Heart right ventricle (tissue), 16 donors: Measurements from ENCODE around the gene CCRL2. TPM values are rescaled to one million over a fixed set of nuclear protein-coding genes. Genes with fewer than 3 reads are reported as not detected.

ENCODE experiments used
- ATAC-seq, 8 donors: fragments of 200-7000 bp; cut with Tn5 transposase; one replicate each; pipeline ENCODE4 v1.9.1; 2020; ENCODE audit warnings: mild to moderate bottlenecking in 8 of 8, moderate library complexity in 8 of 8, moderate number of reproducible peaks in 1 of 8
- DNase-seq, 2 donors: peaks; one replicate each; pipeline ENCODE4 v3.0.0-alpha.2; 2020
- H3K27ac ChIP-seq, 10 donors: fragments of 200-600 bp; sonication (generic) in 2 of 10; one replicate each; pipeline versions ENCODE4 v1.5.0 to v1.8.0; 2020 to 2022; ENCODE audit warnings: mild to moderate bottlenecking in 3 of 10
- H3K27me3 ChIP-seq, 7 donors: fragments of 200-600 bp; one replicate each; pipeline ENCODE4 v1.8.0; 2021 to 2022; ENCODE audit warnings: mild to moderate bottlenecking in 2 of 7
- H3K36me3 ChIP-seq, 9 donors: fragments of 200-600 bp; sonication (generic) in 1 of 9; one replicate each; pipeline versions ENCODE4 v1.5.0 to v1.8.0; 2020 to 2022; ENCODE audit warnings: mild to moderate bottlenecking in 2 of 9
- H3K4me1 ChIP-seq, 9 donors: fragments of 200-600 bp; sonication (generic) in 1 of 9; one replicate each; pipeline versions ENCODE4 v1.5.0 to v1.8.0; 2020 to 2022; ENCODE audit warnings: mild to moderate bottlenecking in 4 of 9
- H3K4me3 ChIP-seq, 10 donors: fragments of 200-600 bp; sonication (generic) in 2 of 10; one replicate each; pipeline versions ENCODE4 v1.5.0 to v1.8.0; 2020 to 2022; ENCODE audit warnings: mild to moderate bottlenecking in 7 of 10, moderate library complexity in 2 of 10
- H3K9me3 ChIP-seq, 11 donors: fragments of 200-600 bp in 10 of 11; sonication (generic) in 2 of 11; one replicate each; pipeline versions ENCODE4 v1.5.0 to v1.8.0; 2013 to 2022; ENCODE audit warnings: mild to moderate bottlenecking in 2 of 11, control low read depth in 1 of 11, moderate library complexity in 1 of 11
- CTCF ChIP-seq, 9 donors: fragments of 200-600 bp; sonication (generic) in 2 of 9; IDR thresholded peaks; one replicate each; pipeline versions ENCODE4 v1.5.0 to v1.8.0; 2021 to 2022; ENCODE audit warnings: antibody characterized with exemption in 9 of 9, mild to moderate bottlenecking in 5 of 9, moderate library complexity in 1 of 9
- WGBS, 2 donors: extraction: QIAGEN DNeasy Blood & Tissue Kit; methylation state at CpG; one replicate each; pipeline ENCODE4 v1.1.7; 2013; ENCODE audit warnings: inconsistent platforms in 1 of 2; 5-methylcytosine and 5-hydroxymethylcytosine counted together
- intact Hi-C, 10 donors: fragments of 100-400 bp; cut with DNase I; formaldehyde crosslinking; loops; one replicate each; pipeline versions ENCODE4 v1.11.1 to v1.14.2; 2022
- polyA plus RNA-seq, 2 donors: library from polyadenylated mRNA; stranded (reverse); fragments of 200-250 nt; gene quantifications; one replicate each; pipeline ENCODE4 v1.2.3, GENCODE V29; 2013
- total RNA-seq, 10 donors: library from RNA; stranded (reverse); fragmentation: NEBNext Ultra II Directional in 3 of 10; extraction: Animal tissue kit (Norgen Biotek cat#: 25700) in 3 of 10; gene quantifications; one replicate each; pipeline versions ENCODE4 v1.2.1 to v1.2.4, GENCODE V29; 2021 to 2023
- donor health status: Arrhythmogenic right ventricular cardiomyopathy.
- donor health status: ischemic (EF 13 %, LVEDD 7.1; RV severe dilation, severe dysfunction).
- donor health status: healthy with polysubstance abuse.
- donor health status: DM: no; HTN: yes; CAD: no.
- donor health status: DM: no; HTN: no; CAD: no.
- donor health status: ischemic (EF 25% LVEDD 6.9; RV normal size, moderate dysfunction).
- donor health status: ischemic (EF 25% LVEDD 5.7; RV mildly dilated, moderate dysfunction).
- donor health status: healthy.
- donor health status: DM: yes; HTN: yes; CAD: no.
- donor health status: Ischemic cardiomyopathy.
- donor health status: ischemic (EF 35%, LVEDD 5.7; RV mildly dilated, moderate dysfunction).
- donor health status: nonischemic (EF 11% LVEDD 7.7; RV severe dilation, severe dysfunction).
- donor health status: DM: yes; HTN: yes; CAD: no.
- donor health status: PGD.
- donor health status: ischemic (EF 29% LVEDD 5.4; RV normal size, mild dysfunction).
- donor health status: nonischemic (EF 23%, LVEDD 6.1; RV moderate dilation, normal function).

Gene CCRL2
- total and polyA plus RNA-seq, 12 donors: 1.0 to 5.4 (median 1.7) TPM

- TF ChIP-seq CTCF (IDR thresholded peaks at IDR 0.05): no peak
- intact Hi-C loops: loop anchor here in 7 of 10 donors (5.0 to 10.0 kb wide), 6 partner anchors 97 to 440 kb away; no protein-coding TSS in a partner anchor
- 81 to 89% methylated on average over 3 of the region's 3 CpGs for WGBS, 2 donors
Observed at GRCh38 chr3:46374755-46375154, 32.3 kb upstream of the CCRL2 start.

GRCh38 chr3:46375218-46375617 is 31.8 kb upstream of the CCRL2 start:
- WGBS, 2 donors: 81 to 84% methylated on average over 2 of the region's 2 CpGs
- intact Hi-C loops: loop anchor here in 7 of 10 donors (5.0 to 10.0 kb wide), 5 partner anchors 160 to 440 kb away; no protein-coding TSS in a partner anchor

More at GRCh38 chr3:46374755-46375154, 32.3 kb upstream of the CCRL2 start:
- no peaks in the 10 kb centered on the region for H3K36me3 ChIP-seq
- H3K9me3 ChIP-seq: no peaks in the 10 kb centered on the region
- ATAC-seq (no peak), DNase-seq (no peak)
- peaks cover 0 to 26% (median 0%) of the 10 kb centered on the region in 7 donors for H3K27me3 ChIP-seq
- no peak overlapping the region for H3K4me3 ChIP-seq
- H3K4me1 ChIP-seq: peaks cover 0 to 29% (median 0%) of the 10 kb centered on the region in 9 donors
- H3K27ac ChIP-seq: no peak overlapping the region

GRCh38 chr3:46375814-46376213 is 31.2 kb upstream of the CCRL2 start:
- Histone ChIP-seq H3K27ac (no peak overlapping the region), H3K9me3 (no peaks in the 10 kb centered on the region), H3K27me3 (peaks cover 0 to 26% (median 0%) of the 10 kb centered on the region in 7 donors), H3K4me3 (no peak overlapping the region), H3K36me3 (no peaks in the 10 kb centered on the region), H3K4me1 (peaks cover 0 to 26% (median 3%) of the 10 kb centered on the region in 9 donors)
- WGBS, 2 donors: 16 to 20% methylated on average over 2 of the region's 2 CpGs
- intact Hi-C loops: loop anchor here in 7 of 10 donors (5.0 to 10.0 kb wide), 5 partner anchors 161 to 441 kb away; no protein-coding TSS in a partner anchor
- ATAC-seq: no peak
- no peak for TF ChIP-seq CTCF (IDR thresholded peaks at IDR 0.05)
- DNase-seq: no peak

More at GRCh38 chr3:46375218-46375617, 31.8 kb upstream of the CCRL2 start:
- DNase-seq (no peak), ATAC-seq (no peak)
- peaks cover 0 to 27% (median 0%) of the 10 kb centered on the region in 9 donors for H3K4me1 ChIP-seq
- TF ChIP-seq CTCF (IDR thresholded peaks at IDR 0.05): no peak
- H3K9me3 ChIP-seq: no peaks in the 10 kb centered on the region
- H3K36me3 ChIP-seq: no peaks in the 10 kb centered on the region
- H3K4me3 ChIP-seq: no peak overlapping the region
- peaks cover 0 to 26% (median 0%) of the 10 kb centered on the region in 7 donors for H3K27me3 ChIP-seq
- no peak overlapping the region for H3K27ac ChIP-seq

GRCh38 chr3:46378426-46378942 is 28.6 kb upstream of the CCRL2 start:
- 45 to 49% methylated on average over 8 of the region's 8 CpGs for WGBS, 2 donors
- intact Hi-C loops: loop anchor here in 7 of 10 donors (2.0 to 10.0 kb wide), 6 partner anchors 102 to 444 kb away; no protein-coding TSS in a partner anchor

More at GRCh38 chr3:46378426-46378942, 28.6 kb upstream of the CCRL2 start:
- peak; percentile 57 to 66 for DNase-seq
- ATAC-seq: peak in 3 of 8 donors; percentile 52 to 73 (median 67)
- no peaks in the 10 kb centered on the region for H3K9me3 ChIP-seq
- H3K27ac ChIP-seq: no peak overlapping the region
- H3K27me3 ChIP-seq: peaks cover 0 to 17% (median 0%) of the 10 kb centered on the region in 7 donors
- H3K36me3 ChIP-seq: no peaks in the 10 kb centered on the region
- peak; percentile 29 to 72 (median 59) for TF ChIP-seq CTCF (IDR thresholded peaks at IDR 0.05)
- peaks cover 0 to 23% (median 5%) of the 10 kb centered on the region in 9 donors for H3K4me1 ChIP-seq
- no peak overlapping the region for H3K4me3 ChIP-seq
